Daoy (cell line): ENCODE measurements around the gene AEBP1. TPM values are rescaled to one million over a fixed set of nuclear protein-coding genes. Genes with fewer than 3 reads are reported as not detected.

ENCODE experiments used
- DNase-seq: peaks from one replicate; pipeline ENCODE4 v3.0.0-alpha.2; 2015; ENCODE audit warnings: low read depth
- total RNA-seq: library from RNA; depleted of rRNA; stranded (reverse); fragments of >200 nt; shearing (Covaris generic); gene quantifications from 2 replicates; pipeline ENCODE4 v1.2.3, GENCODE V29; 2014

The AEBP1 gene
- total RNA-seq, 1 experiment from 2014 or later, result not detected

DNA sequence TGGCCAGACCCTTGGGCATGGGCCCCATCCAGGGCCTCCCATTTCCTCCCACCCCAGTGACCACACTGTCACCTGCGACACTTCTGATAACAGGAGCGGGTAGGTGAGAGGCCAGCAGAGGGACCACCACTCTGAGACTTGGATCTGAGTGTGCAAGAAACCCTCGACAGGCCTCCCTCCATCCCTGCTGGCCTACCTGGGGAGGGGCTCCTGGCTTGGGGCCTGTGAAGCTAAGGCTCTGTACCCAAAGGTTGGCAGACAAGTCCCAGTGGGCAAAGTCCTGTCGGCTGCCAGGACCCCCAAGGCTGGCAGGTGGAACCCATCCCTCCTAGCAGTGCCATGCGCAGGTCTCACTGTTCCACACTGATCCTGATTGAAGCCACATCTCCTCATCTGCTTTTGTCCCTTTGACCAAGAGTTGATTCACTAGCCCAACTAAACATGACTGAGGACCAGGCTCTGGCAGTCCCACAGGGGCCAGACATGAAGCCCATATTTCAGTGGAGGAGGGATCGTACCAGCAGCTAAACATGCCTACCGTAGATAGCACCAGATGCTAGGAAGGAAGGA, 37.6 kb upstream of the AEBP1 start:
- no peak for DNase-seq

DNA sequence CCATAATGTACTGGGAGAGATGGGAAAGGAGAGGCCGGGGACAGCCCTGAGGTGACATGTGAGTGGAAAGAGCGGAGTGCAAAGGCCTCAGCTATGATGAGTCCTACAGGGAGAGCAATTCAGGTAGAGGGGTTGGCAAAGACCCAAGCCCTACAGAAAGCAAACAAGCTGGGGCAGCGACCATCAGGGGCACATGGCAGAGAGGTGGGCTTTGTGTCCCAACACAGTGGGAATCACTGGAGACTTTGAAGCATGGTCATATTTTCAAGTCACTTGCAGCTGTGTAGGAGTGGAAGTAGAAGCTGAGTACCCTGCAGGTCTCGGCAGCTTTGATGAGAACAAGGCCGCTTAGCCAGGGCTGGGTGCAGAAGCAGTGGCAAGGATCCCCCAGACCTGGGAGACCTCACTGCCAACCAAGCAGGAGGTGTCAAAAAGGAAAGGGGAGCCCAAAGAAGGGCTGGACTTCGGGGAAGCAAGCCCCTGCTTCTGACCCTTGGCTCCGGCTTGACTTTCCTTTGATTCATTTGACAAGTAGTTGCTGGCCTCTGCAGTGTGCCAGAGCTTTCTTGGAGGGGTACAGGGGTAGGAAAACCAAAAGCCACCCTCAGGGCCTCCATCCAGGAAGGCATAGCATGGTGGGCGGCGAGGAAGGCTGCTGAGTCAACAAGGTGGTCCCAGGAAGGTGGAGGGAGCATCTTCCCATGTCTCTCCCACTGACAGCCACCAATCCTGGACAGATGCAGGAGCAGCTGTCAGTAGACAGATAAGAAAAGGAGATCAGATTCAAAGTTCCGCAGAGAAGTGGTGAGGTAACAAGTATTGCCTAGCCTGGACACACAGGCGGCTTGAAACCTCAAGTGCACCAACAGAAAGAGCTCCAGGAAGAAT, 36.8 kb upstream of the AEBP1 start:
- no peak for DNase-seq

DNA sequence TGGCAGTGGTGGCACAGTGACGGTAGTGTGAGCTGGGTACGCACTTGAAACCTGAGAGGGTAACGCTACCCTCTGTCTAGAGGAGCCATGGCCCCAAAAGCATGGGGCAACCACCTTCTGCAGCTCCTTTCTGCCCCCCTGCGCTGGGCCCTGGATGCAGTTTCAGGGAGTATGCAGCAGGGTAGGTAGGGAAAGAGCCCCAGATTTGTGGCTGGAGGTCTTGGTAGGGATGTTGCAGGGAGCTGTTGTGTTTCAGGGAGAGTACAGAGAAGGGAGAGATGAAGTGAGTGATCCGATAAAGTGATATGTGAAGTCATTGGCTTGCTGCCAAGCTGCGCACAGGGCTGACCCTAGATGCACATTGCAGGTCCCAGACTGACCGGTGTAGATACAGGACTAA, 36.1 kb upstream of the AEBP1 start:
- peak; percentile 56 for DNase-seq

DNA sequence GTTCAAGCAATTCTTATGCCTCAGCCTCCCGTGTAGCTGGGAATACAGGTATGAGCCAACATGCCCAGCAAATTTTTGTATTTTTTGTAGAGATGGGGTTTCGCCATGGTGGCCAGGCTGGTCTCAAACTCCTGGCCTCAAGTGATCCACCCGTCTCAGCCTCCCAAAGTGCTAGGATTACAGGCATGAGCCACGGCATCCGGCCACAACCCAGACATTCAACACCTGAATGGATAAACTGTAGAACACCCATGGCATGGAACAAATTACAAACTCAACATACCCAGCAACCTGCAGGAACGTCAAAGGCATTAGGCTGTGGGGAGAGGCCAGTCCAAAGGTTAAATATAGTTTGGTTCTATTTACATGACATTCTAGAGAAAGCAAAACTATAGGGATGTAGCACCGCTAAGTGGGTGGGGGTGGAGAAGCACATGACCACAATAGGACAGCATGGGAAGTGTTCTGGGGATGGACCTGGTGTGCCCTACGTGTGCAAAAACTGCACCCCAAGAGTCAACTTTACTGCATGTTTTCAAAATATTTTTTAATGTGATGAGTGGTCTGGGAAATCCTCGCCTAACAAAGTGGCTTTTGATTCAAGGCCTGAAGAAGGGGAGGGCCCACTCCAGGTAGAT, 32.3 kb upstream of the AEBP1 start:
- DNase-seq, result no peak

DNA sequence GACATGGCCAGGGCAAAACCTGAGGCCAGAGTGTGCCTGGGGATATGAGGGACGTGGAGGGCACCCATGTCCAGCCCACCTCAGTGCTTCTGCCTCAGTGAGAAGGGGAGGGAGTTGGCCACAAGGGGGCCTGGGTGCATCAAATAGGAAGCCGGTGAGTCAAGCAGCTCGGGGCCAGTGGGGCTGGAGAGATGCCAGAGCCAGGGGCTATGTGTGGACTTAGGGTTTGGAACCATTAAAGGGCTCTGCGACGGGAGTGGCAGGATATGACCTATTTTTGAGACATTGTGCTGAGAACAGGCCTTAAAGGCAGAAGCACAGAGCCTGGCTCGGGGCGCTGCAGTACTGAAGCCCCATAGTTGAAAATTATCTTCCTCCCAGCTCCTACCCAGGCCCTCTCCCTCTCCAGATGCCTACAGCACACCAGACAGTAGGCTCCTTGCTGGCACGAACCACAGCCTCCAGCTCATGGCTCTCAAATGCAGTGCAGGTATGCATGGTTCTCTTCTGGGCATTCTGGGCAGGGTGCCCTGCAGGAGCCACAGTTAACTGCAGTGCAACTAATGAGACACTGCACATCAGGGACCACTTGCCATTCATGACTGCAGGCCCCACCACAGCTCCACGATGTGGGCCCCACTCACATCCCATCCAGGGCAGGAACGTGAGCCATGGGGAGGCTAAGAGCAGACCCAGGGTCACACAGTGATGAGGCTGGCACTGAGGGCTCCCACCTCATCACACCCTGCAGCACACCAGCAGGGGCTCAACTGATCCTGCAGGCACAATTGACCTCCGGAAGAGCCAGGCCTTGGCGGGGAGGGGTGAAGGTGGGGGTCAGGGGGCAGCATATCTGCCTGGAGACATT, 31.5 kb upstream of the AEBP1 start:
- peak; percentile 98 for DNase-seq

DNA sequence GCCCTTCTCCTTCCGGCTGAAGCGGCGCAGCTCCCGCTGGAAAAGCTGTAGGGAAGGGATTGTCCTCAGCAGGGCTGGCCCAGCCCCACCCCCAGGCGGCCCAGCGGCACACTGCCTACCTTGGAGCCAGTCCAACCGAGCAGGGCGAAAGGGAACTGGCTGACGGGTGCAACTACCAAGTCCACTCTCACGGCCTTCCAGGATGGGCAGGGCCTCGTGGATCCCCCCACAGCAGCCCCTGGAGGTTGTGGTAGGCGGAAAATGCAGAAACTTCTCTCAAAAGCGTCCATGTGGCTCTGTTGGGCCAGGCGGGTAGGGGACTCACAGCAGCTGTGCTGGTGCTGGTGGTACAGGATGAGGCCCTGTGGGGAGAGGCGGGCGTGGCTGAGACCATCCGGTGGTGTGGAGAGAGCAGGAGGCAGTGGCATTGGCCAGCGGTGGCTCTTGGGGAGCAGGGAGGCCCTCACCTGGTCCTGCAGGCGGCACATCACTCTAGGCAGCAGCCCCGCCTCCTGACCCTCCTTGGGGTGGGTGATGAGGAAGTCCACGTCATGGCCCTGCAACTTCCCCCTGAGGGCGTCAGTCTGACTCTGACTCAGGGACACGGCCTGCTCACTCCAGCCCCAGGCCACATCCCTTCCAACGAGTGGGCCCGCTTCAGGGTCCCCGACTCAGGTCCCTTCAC, 30.3 kb upstream of the AEBP1 start:
- DNase-seq, result peak; percentile 94

DNA sequence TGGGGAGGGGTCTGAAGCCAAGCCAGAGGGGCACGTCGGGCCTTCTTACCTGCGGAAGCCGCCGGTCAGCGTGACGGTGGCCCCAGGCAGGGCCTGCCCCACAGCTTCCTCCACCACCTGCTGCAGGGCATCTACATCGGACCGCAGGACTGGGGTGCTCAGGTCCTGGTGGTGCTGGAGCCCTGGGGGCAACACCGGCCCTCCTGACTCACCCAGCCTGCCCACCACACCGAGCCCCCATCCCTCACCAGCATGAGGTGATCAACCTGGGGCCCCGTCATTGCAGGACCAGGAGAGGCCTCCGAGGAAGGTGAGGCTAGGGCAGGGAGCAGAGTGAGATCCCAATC, 29.8 kb upstream of the AEBP1 start:
- no peak for DNase-seq

DNA sequence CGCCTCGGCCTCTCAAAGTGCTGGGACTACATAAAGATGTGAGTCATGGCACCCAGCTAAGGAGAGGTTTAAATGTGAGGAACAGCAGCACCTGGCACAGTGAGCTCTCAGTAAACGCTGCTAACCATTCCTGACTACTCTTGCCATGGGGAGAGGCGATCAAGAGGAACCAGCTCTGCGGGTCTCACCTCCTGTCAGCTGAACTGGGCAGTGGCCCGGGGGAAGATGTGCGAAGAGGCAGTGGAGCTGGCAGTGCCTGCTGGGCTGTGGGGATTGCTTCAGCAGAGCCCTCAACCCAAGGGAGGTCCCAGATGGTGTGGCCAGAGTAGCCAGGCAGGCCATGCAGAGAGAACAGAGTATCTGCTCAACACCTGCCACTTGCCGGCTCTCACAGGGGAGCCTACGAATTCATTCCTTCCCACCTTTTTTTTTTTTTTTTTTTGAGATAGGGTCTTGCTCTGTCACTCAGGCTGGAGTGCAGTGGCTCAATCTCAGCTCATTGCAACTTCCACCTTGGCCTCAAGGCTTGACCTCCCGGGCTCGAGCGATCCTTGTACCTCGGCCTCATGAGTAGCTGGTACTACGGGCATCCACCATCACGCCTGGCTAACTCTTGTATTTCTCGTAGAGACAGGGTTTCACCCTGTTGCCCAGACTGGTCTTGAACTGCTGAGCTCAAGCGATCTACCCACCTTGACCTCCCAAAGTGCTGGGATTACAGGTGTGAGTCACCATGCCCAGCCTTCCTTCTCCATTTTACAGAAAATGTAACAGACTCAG, 28.7 kb upstream of the AEBP1 start:
- DNase-seq, result no peak

DNA sequence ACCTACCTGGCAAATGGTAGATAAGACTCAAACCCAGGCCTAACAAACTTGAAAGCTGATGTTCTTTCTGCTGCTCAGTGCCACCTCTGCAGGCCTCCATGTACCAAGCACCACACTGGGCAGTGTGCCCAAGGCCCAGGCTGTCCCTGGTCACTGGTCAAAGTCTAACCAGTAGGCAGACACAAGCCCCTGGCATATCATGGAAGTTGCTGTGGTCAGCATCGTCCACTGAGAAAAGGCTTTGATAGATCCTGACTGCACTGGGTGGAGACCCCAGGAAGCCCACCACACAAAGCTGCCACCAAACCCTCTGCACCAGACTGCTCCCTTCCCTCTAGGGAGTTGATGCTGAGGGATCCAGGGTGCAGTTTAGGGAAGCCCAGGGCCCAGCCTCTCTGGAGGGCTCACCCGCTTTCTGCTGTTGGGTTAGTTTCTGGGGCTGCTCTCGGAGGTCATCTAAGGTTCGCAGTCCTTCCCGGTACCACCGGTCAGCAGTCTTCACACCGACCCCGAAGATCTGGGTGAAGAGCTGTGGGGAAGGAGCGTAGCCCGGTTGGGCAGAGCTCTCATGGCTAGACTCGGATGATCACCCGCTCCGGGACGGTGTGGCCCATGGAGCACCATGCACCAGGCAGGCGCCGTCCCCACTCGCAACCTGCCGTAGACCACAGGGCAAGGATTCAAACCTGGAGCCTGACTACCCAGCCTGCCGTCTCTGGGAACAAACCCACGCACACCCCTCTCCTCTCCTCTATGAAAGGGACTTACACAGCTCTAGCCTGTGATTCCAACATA, 27.8 kb upstream of the AEBP1 start:
- no peak for DNase-seq

DNA sequence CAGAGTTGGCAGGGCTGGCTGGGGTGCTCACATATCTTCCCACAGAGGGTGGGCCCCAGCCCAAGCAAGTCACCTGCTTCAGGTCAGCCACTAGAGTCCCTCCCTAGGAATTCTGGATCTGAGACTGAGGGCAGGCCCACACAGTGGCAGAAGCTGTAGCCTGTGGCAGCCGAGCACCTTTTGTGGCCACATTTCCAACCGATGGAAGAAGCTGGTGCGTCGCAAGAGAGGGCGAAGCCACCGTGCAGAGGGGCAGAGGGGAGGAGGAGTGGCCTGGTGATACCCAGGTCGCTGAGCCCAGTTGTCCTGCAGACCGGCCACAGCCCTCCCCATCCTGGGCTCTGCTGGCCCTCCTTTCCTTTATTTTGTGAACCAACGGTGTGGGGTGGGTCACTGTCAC, 27.1 kb upstream of the AEBP1 start:
- DNase-seq, result no peak

DNA sequence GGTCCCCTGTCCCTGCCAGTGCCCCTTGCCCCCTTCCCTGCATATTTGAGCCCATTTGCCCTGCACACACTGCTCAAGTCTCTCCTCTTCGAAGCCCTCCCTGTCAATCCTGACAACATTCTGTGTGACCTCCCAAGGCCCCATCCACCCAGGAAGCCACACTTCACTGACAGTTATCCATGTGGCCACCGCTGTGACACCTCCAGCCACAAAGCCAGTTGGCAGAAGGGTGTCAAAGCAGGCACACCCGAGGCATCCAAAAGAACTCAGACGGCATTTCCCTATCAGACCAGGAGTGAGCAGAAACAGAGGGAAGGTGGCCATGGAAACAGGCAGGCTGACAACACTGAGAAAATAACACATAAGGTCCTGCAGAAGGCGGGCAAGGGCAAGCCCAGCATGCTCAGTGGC, 26.5 kb upstream of the AEBP1 start:
- no peak for DNase-seq

DNA sequence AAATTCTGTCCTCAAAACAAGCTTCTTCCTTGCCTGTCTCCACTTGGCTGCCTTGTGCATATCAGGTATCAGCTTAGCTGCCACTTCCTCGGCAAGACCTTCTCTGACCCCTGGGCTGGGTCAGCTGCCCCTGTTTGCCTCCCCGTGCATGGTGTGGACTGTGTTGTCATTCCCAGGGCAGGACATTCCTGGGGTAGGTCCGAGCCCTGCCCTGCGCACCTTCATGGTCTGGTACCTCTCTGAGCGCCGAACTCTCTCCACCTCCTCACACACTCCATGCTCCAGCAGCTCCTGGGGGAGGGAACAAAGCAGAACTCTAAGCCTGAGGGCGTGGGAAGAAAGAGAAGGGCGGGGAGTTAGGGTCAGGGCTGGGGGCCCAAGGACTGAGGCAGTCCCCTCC, 25.6 kb upstream of the AEBP1 start:
- DNase-seq, result no peak

DNA sequence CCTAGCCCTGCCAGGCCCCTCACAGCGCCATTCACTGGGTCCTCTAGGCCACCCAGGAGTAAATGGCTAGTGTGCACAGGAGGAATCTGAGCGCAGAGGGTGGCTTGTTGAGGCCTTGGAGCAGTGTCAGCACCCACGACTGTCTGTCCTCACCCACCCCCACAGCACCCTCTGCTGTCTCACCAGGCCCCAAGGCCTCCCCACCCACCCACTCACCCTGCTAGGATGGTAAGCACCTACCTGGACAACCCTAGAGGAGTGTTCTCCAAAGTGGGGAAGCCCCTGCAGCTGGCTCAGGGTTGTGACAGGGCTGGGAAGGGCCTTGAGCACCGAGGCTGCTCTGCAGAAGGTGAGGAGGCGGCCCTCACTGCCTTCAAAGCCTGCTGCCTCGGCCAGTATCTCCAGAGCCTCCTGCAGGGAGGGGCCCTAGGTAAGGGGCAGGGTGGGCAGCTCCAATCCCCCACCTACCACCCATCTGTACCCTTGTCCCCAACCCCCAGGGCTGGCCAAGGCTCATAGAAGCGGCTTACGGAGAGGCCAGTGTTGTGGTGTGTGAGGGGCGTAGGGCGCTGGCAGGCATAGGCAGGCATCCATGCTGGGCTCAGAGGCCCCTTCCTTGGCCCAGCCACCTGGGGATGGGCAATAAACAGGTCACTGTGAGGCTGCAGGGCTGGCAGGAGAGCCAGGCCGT, 24.7 kb upstream of the AEBP1 start:
- no peak for DNase-seq

DNA sequence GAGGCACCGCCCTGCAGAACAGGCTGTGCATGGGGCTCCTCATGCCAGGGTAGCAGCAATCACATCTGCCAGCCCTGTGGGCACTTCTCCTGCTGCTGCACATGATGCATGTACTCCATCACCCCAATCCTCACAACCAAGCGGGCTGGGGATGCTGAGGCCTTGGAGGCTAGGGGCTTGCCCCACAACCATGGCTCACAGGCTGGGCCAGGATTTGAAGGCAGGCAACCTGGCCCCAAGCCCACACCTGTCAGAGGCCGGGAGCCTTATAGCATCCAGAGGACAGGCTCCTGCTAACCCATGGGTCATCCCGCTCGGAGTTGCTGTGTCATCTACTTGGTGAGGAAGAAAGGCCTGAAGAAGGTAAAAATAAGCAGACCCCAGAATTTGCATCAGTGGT, 24.0 kb upstream of the AEBP1 start:
- DNase-seq, result no peak

DNA sequence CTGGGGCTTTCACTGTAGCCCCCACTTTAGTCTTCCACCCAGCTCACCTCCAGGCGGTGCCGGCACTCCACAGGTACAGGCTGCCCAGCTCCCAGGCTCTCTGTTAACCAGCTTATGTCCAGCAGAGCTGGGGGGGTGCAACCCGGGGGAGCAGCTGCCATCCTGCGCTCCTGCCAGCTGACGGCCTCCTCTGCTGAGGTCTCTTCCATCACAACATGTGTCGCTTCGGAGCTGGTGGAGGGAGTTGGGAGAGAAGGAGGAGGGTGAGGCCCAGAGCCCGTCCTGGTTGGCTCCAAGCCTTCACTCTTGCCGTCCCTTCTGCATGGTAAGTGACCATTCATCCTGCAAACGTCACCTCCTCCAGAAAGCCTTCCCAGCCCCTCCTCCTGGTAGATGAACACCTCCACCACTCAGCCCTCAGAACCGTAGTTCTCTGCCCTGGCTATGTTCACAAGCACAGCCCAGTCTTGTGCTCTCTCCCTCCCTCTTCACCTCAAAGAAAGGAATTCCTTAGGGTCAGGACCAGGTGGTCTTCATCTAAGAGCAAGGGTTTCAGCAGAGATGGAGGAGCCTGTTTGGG, 23.4 kb upstream of the AEBP1 start:
- no peak for DNase-seq

DNA sequence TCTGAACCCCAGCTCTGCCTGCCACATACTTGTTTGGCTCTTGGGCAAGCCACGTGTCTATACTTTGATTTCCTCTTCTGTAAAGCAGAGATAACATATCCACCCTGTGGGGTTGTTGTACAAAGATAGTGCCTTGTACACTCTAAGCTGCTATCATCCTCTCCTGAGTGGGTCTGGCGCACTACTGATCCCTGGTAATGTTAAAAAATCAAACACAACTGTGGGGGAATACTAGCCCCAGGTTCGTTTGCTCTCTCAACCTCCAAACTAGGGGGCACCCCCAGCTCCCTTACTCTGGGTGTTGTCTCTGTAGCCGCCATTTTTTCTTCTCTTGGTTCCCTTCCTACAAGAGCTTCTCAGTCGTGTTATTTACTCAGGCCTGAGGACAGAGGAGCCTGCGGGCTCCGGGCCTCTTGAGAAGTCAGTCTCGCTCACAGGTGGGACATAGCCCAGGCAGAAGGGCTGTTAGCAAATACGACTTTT, 22.8 kb upstream of the AEBP1 start:
- DNase-seq, result no peak

DNA sequence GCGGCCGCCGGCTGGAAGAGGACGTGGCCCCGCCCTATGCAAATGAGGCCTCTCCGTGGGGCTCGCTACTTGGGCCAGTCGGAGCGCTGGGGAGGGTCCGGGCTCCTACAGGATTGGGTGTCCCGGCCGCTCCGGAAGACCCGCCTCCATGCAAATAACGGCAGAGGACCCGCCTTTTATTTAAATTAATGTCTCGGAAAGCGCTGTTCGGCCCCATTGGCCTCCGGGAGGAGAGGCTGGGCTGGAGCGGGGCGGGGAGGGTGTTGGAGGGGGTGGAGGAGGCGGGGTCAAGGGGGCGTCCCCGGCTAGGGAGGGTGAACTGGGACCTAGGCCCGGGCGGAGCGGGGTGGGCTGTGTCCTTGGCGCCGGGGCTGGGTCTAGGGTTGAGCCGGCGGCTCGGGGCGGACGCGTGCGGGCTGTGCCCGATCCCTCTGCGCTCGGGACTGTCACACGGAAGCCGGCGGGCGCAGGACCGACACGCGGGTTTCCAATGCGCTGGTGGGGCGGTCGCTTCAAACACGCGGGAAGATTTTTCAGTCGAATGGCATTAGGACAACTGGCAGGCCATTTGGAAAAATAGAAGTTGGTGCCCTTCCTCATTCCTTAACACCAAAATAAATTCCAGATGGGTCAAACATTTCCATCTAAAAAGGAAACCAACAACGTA, 21.5 kb upstream of the AEBP1 start:
- peak; percentile 100 for DNase-seq

DNA sequence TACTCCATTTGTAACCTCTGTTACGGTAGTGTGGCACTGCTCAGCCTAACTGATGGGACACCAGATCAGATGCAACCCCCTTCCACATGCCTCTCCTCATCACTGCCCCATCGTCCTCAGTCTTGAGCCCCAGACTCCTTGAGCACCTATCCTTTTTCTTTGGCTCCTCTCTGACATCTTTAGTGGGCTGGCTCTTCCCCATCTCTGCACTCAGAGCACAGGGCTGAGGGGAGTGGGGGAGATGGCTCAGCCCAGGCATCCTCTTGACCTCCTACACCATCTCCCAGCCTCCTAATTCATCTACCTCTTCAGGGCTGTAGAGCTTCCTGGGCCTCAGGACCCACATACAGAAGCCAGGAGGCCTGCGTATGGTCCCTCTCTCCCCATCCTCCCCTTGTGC, 20.3 kb upstream of the AEBP1 start:
- DNase-seq, result no peak
